ENCODE measurements around the gene KRTAP24-1. TPM values are rescaled to one million over a fixed set of nuclear protein-coding genes. Genes with fewer than 3 reads are reported as not detected.

KRTAP24-1 gene
- total RNA-seq (2021): not detected in 2 replicates
- Bru-seq, nascent RNA: not detected
- BruChase-seq, experiment 1, labeled RNA remaining after a 2-hour chase: not detected
- not detected for BruChase-seq, experiment 2, labeled RNA remaining after a 6-hour chase
- long read RNA-seq: 0 reads

- Histone ChIP-seq H3K36me3 (ENCODE audit: low read depth) (no peaks in the 10 kb centered on the region), H3K79me2 (ENCODE audit: low read depth) (no peaks in the 10 kb centered on the region), H3K4me1 (replicated peaks; ENCODE audit: insufficient read depth) (no peaks in the 10 kb centered on the region), H4K20me1 (ENCODE audit: insufficient read depth) (no peaks in the 10 kb centered on the region), H3K27me3 (ENCODE audit: insufficient read depth, low read depth) (no peaks in the 10 kb centered on the region), H3K9me3 (ENCODE audit: insufficient read depth, low read depth) (no peaks in the 10 kb centered on the region), H3K27ac (no peak within 1 kb of the TSS), H3F3A (ENCODE audit: insufficient read depth, low read depth) (no peaks in the 10 kb centered on the region), H3K4me3 (no peak within 1 kb of the TSS), H2AFZ (no peak within 1 kb of the TSS), H3K4me2 (no peak within 1 kb of the TSS), H3K9me2 (ENCODE audit: insufficient read depth) (no peaks in the 10 kb centered on the region)
- POLR2A ChIA-PET (ENCODE audit: unreplicated experiment): no interaction called here
- CTCF ChIA-PET: no interaction called here
- no peak for DNase-seq
- intact Hi-C loops (cut with micrococcal nuclease; ENCODE audit: unreplicated experiment): no loop called here
- BruUV-seq (replicated peaks): no TSS peak
- no peak for TF ChIP-seq EZH2 (IDR thresholded peaks at IDR 0.05; ENCODE audit: low read depth)
- TF ChIP-seq CTCF (conservative IDR thresholded peaks at IDR 0.05): no peak
These were observed at the start of gene KRTAP24-1 for GRCh38 chr21:30282850-30283249. Gene KRTAP24-1, minus strand, starts transcription at chr21:30282950. Its CDS starts 18 bp downstream, at chr21:30282932.

GRCh38 chr21:30329203-30329875 lies 46.6 kb upstream of the KRTAP24-1 start:
- H2AFZ ChIP-seq: no peak overlapping the region
- no peak overlapping the region for H3K4me3 ChIP-seq
- ChIA-PET POLR2A (ENCODE audit: unreplicated experiment) (interaction anchor here (0.7 kb wide), 1 partner anchor 44 kb away, joined by 3 read pairs; no protein-coding TSS in a partner anchor), CTCF (no interaction called here)
- no peak overlapping the region for H3K27ac ChIP-seq
- no peaks in the 10 kb centered on the region for H3K27me3 ChIP-seq (ENCODE audit: insufficient read depth, low read depth)
- no peaks in the 10 kb centered on the region for H3K9me2 ChIP-seq (ENCODE audit: insufficient read depth)
- no peak for DNase-seq
- no TSS peak for BruUV-seq (replicated peaks)
- no peaks in the 10 kb centered on the region for H3K36me3 ChIP-seq (ENCODE audit: low read depth)
- intact Hi-C loops (cut with micrococcal nuclease; ENCODE audit: unreplicated experiment): no loop called here
- H3F3A ChIP-seq (ENCODE audit: insufficient read depth, low read depth): no peaks in the 10 kb centered on the region
- H3K4me1 ChIP-seq (replicated peaks; ENCODE audit: insufficient read depth): no peaks in the 10 kb centered on the region
- no peaks in the 10 kb centered on the region for H4K20me1 ChIP-seq (ENCODE audit: insufficient read depth)
- no peak overlapping the region for H3K4me2 ChIP-seq
- no peaks in the 10 kb centered on the region for H3K79me2 ChIP-seq (ENCODE audit: low read depth)
- TF ChIP-seq EZH2 (IDR thresholded peaks at IDR 0.05; ENCODE audit: low read depth) (no peak), CTCF (conservative IDR thresholded peaks at IDR 0.05) (no peak)
- no peaks in the 10 kb centered on the region for H3K9me3 ChIP-seq (ENCODE audit: insufficient read depth, low read depth)

- Histone ChIP-seq H3K27me3 (ENCODE audit: insufficient read depth, low read depth) (no peaks in the 10 kb centered on the region), H3K4me2 (no peak overlapping the region), H3K9me3 (ENCODE audit: insufficient read depth, low read depth) (no peaks in the 10 kb centered on the region), H3K9me2 (ENCODE audit: insufficient read depth) (no peaks in the 10 kb centered on the region), H2AFZ (no peak overlapping the region), H3K4me3 (no peak overlapping the region), H3K4me1 (replicated peaks; ENCODE audit: insufficient read depth) (no peaks in the 10 kb centered on the region), H3K79me2 (ENCODE audit: low read depth) (no peaks in the 10 kb centered on the region), H4K20me1 (ENCODE audit: insufficient read depth) (no peaks in the 10 kb centered on the region), H3F3A (ENCODE audit: insufficient read depth, low read depth) (no peaks in the 10 kb centered on the region), H3K36me3 (ENCODE audit: low read depth) (no peaks in the 10 kb centered on the region), H3K27ac (no peak overlapping the region)
- BruUV-seq (replicated peaks): no TSS peak
- ChIA-PET POLR2A (ENCODE audit: unreplicated experiment) (no interaction called here), CTCF (no interaction called here)
- TF ChIP-seq EZH2 (IDR thresholded peaks at IDR 0.05; ENCODE audit: low read depth): no peak
- no peak for TF ChIP-seq CTCF (conservative IDR thresholded peaks at IDR 0.05)
- intact Hi-C loops (cut with micrococcal nuclease; ENCODE audit: unreplicated experiment): no loop called here
- no peak for DNase-seq
These were observed 43.6 kb upstream of the KRTAP24-1 start for GRCh38 chr21:30326390-30326789.

Measured in PC-9 (cell line).